Panc1 (cell line): ENCODE measurements around the gene ATXN7L2. TPM values are rescaled to one million over a fixed set of nuclear protein-coding genes. Genes with fewer than 3 reads are reported as not detected.

Experiments
- ATAC-seq: fragments of 200-7000 bp; cut with Tn5 transposase; 2 replicates; pipeline ENCODE4 v1.9.1; 2020; ENCODE audit warnings: mild to moderate bottlenecking, moderate library complexity
- BruUV-seq: library from RNA; stranded (reverse); fragments of 400-500 nt; replicated peaks from 2 replicates; lab custom pipeline; 2021; lab: Mats Ljungman, UMichigan
- CTCF ChIA-PET: fragments of 300-600 bp; sonication (Branson Sonifier 250); formaldehyde crosslinking; loops from one replicate; lab custom pipeline; 2022; ENCODE audit warnings: antibody characterized with exemption; lab: Charles Lee
- POLR2A ChIA-PET: fragments of 300-600 bp; sonication (Branson Sonifier 250); formaldehyde crosslinking; loops from one replicate; lab custom pipeline; 2022; ENCODE audit warnings: antibody characterized with exemption; lab: Charles Lee
- DNase-seq: peaks from one replicate; pipeline ENCODE4 v3.0.0-alpha.2; 2010; ENCODE audit warnings: low read depth, low spot score
- H3K27ac ChIP-seq: 2 replicates; pipeline ENCODE4 v1.5.1; 2011; ENCODE audit warnings: mild to moderate bottlenecking, low read length, inconsistent platforms
- H3K27me3 ChIP-seq: fragments of 200-500 bp; sonication (Bioruptor generic); 2 replicates; pipeline ENCODE4 v1.6.0; 2014; ENCODE audit warnings: low read length, inconsistent platforms; ENCODE audit not compliant: control insufficient read depth, insufficient read depth
- H3K36me3 ChIP-seq: fragments of 200-500 bp; sonication (Bioruptor generic); 2 replicates; pipeline ENCODE4 v1.5.1; 2014; ENCODE audit warnings: inconsistent platforms, mild to moderate bottlenecking, low read length, moderate library complexity; ENCODE audit not compliant: control insufficient read depth, insufficient read depth
- H3K4me1 ChIP-seq: 2 replicates; pipeline ENCODE4 v1.5.1; 2011; ENCODE audit warnings: inconsistent platforms, mild to moderate bottlenecking, low read length, moderate library complexity; ENCODE audit not compliant: control insufficient read depth, insufficient read depth
- H3K4me3 ChIP-seq, 2 experiments: 2 replicates each; pipeline ENCODE4 v1.5.1; 2011 to 2012; ENCODE audit warnings: low read depth in 2 of 2, low read length in 2 of 2, mild to moderate bottlenecking in 2 of 2, inconsistent platforms in 1 of 2, moderate library complexity in 1 of 2
- H3K9me3 ChIP-seq: fragments of 200-500 bp; sonication (Bioruptor generic); 2 replicates; pipeline ENCODE4 v1.5.1; 2014; ENCODE audit warnings: low read depth, mild to moderate bottlenecking, inconsistent platforms, low read length, moderate library complexity; ENCODE audit not compliant: control insufficient read depth, insufficient read depth
- POLR2AphosphoS5 ChIP-seq: IDR thresholded peaks from 2 replicates; pipeline ENCODE4 v1.6.1; 2012; ENCODE audit warnings: mild to moderate bottlenecking, low read depth, low read length, moderate library complexity
- SIN3A ChIP-seq: IDR thresholded peaks from 2 replicates; pipeline ENCODE4 v1.6.1; 2012; ENCODE audit warnings: low read depth, mild to moderate bottlenecking, low read length, moderate library complexity, borderline replicate concordance; ENCODE audit not compliant: insufficient read depth
- TCF7L2 ChIP-seq: IDR thresholded peaks from 2 replicates; pipeline ENCODE4 v1.6.1; 2011; ENCODE audit warnings: mild to moderate bottlenecking, low read depth, low read length, inconsistent platforms
- in situ Hi-C: cut with HindIII; loops from 2 replicates; pipeline ENCODE4 v1.10.0; 2016; ENCODE audit warnings: low sequenced_read_pairs, low pct_unique_long_range_greater_than_20kb
- intact Hi-C: fragments of 100-400 bp; cut with micrococcal nuclease; formaldehyde crosslinking; loops from one replicate; pipeline ENCODE4 v1.10.0; 2022; ENCODE audit not compliant: unreplicated experiment
- total RNA-seq: library from RNA; stranded (reverse); gene quantifications from one replicate; pipeline ENCODE4 v1.2.1, GENCODE V29; 2021; ENCODE audit not compliant: unreplicated experiment
- TF ChIP-seq, protein P1 (sequence below): fragments of 450-650 bp; IDR thresholded peaks from 2 replicates; pipeline ENCODE4 v1.5.1; 2017; ENCODE audit warnings: mild to moderate bottlenecking
- TF ChIP-seq, protein P2 (sequence below), 2 experiments: IDR thresholded peaks; 2 replicates each; pipeline ENCODE4 v1.6.1; 2011 to 2012; ENCODE audit warnings: low read depth in 2 of 2, control low read depth in 1 of 2, low read length in 1 of 2, mild to moderate bottlenecking in 1 of 2, moderate library complexity in 1 of 2; ENCODE audit not compliant: insufficient read depth in 1 of 2

The ATXN7L2 gene
- total RNA-seq, 1 experiment from 2014 or later, result 4.9 TPM

DNA sequence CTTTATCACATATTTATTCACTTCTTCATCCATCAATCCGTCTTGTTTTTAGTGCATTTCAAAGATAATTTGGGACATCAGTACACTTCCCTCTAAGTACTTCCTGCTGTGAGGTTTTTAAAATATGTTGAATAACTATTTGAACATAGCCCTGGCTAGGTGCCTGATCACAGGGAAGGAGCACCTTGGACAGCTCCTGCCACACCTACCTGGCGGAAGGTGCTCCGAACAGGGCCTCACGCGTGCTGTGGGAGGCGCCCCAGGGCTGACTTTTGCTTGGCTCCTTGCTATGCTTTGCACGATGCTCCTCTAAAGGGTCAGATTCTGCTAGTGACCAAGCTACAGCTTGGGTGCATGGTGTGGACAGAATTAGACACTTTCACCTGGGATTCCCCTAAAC, 4.9 kb upstream of the ATXN7L2 start:
- H3K9me3 ChIP-seq, result no peaks in the 10 kb centered on the region
- ATAC-seq (no peak), DNase-seq (no peak)
- BruUV-seq, result no TSS peak
- TF ChIP-seq POLR2AphosphoS5, result no peak
- TF ChIP-seq, protein P1, sequence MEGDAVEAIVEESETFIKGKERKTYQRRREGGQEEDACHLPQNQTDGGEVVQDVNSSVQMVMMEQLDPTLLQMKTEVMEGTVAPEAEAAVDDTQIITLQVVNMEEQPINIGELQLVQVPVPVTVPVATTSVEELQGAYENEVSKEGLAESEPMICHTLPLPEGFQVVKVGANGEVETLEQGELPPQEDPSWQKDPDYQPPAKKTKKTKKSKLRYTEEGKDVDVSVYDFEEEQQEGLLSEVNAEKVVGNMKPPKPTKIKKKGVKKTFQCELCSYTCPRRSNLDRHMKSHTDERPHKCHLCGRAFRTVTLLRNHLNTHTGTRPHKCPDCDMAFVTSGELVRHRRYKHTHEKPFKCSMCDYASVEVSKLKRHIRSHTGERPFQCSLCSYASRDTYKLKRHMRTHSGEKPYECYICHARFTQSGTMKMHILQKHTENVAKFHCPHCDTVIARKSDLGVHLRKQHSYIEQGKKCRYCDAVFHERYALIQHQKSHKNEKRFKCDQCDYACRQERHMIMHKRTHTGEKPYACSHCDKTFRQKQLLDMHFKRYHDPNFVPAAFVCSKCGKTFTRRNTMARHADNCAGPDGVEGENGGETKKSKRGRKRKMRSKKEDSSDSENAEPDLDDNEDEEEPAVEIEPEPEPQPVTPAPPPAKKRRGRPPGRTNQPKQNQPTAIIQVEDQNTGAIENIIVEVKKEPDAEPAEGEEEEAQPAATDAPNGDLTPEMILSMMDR, result no peak
- TF ChIP-seq, protein P2, sequence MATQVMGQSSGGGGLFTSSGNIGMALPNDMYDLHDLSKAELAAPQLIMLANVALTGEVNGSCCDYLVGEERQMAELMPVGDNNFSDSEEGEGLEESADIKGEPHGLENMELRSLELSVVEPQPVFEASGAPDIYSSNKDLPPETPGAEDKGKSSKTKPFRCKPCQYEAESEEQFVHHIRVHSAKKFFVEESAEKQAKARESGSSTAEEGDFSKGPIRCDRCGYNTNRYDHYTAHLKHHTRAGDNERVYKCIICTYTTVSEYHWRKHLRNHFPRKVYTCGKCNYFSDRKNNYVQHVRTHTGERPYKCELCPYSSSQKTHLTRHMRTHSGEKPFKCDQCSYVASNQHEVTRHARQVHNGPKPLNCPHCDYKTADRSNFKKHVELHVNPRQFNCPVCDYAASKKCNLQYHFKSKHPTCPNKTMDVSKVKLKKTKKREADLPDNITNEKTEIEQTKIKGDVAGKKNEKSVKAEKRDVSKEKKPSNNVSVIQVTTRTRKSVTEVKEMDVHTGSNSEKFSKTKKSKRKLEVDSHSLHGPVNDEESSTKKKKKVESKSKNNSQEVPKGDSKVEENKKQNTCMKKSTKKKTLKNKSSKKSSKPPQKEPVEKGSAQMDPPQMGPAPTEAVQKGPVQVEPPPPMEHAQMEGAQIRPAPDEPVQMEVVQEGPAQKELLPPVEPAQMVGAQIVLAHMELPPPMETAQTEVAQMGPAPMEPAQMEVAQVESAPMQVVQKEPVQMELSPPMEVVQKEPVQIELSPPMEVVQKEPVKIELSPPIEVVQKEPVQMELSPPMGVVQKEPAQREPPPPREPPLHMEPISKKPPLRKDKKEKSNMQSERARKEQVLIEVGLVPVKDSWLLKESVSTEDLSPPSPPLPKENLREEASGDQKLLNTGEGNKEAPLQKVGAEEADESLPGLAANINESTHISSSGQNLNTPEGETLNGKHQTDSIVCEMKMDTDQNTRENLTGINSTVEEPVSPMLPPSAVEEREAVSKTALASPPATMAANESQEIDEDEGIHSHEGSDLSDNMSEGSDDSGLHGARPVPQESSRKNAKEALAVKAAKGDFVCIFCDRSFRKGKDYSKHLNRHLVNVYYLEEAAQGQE (IDR thresholded peaks at IDR 0.05; ENCODE audit: insufficient read depth in 1 of 2, low read depth in 2 of 2, low read length in 1 of 2), result peak; percentile 83 to 90
- in situ Hi-C loops, result no loop called here
- ChIA-PET POLR2A (no interaction called here), CTCF (no interaction called here)
- no peaks in the 10 kb centered on the region for H3K4me1 ChIP-seq
- H3K27ac ChIP-seq, result no peak overlapping the region
- H3K4me3 ChIP-seq, result no peak overlapping the region
- intact Hi-C loops, result no loop called here
- H3K27me3 ChIP-seq, result no peaks in the 10 kb centered on the region
- no peaks in the 10 kb centered on the region for H3K36me3 ChIP-seq

DNA sequence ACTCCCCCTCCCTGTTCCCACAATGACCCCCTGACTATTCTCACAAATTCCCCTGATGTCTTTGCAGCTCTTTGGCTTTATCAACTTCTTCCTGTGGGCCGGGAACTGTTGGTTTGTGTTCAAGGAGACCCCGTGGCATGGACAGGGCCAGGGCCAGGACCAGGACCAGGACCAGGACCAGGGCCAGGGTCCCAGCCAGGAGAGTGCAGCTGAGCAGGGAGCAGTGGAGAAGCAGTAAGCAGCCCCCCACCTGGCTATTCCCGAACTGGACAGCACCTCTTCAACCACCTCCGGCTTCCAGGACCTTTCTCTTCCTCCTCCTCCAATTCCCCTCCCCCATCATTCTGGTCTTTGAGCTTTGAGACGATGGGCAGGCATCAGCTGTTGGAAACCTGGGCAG, 4.4 kb upstream of the ATXN7L2 start:
- no TSS peak for BruUV-seq
- no peaks in the 10 kb centered on the region for H3K4me1 ChIP-seq
- H3K27ac ChIP-seq, result no peak overlapping the region
- ATAC-seq (no peak), DNase-seq (no peak)
- H3K9me3 ChIP-seq, result no peaks in the 10 kb centered on the region
- H3K27me3 ChIP-seq, result no peaks in the 10 kb centered on the region
- ChIA-PET CTCF (no interaction called here), POLR2A (no interaction called here)
- in situ Hi-C loops, result no loop called here
- no peaks in the 10 kb centered on the region for H3K36me3 ChIP-seq
- H3K4me3 ChIP-seq, result no peak overlapping the region
- TF ChIP-seq, protein P2 (IDR thresholded peaks at IDR 0.05; ENCODE audit: insufficient read depth in 1 of 2, low read depth in 2 of 2, low read length in 1 of 2), result no peak
- TF ChIP-seq SIN3A, result no peak
- TF ChIP-seq TCF7L2, result no peak
- no peak for TF ChIP-seq POLR2AphosphoS5
- TF ChIP-seq, protein P1, result no peak
- intact Hi-C loops, result no loop called here
